ENCODE data around the gene KIF3B. TPM values are rescaled to one million over a fixed set of nuclear protein-coding genes. Genes with fewer than 3 reads are reported as not detected.

The KIF3B gene
- total and polyA plus RNA-seq, 10 of the 15 experiments (the other 5 are each of a cell fraction or from before 2014, with no cell fraction given), result 7.4 to 37.3 (median 25.9) TPM

- TF ChIP-seq PRDM15 (CRISPR knock-in tag; IDR thresholded peaks at IDR 0.05), result no peak
- TF ChIP-seq SMARCA5 (IDR thresholded peaks at IDR 0.05), result no peak
- TF ChIP-seq KLF5 (IDR thresholded peaks at IDR 0.05; ENCODE audit: partially characterized antibody), result no peak
- no peak for TF ChIP-seq CBX3 (IDR thresholded peaks at IDR 0.05; ENCODE audit: borderline replicate concordance, low read depth)
- TF ChIP-seq E4F1 (IDR thresholded peaks at IDR 0.05; ENCODE audit: borderline replicate concordance, partially characterized antibody), result no peak
- TF ChIP-seq POLR2AphosphoS5 (IDR thresholded peaks at IDR 0.05; ENCODE audit: low read length), result no peak
- no peak for TF ChIP-seq MEF2B (IDR thresholded peaks at IDR 0.05; ENCODE audit: partially characterized antibody, poor library complexity, severe bottlenecking)
- no peak for TF ChIP-seq RELA (IDR thresholded peaks at IDR 0.05; ENCODE audit: borderline replicate concordance, partially characterized antibody)
- no peak for TF ChIP-seq NFYB (IDR thresholded peaks at IDR 0.05; ENCODE audit: insufficient read depth, low read depth, low read length)
- no peak for TF ChIP-seq ZBTB40 (IDR thresholded peaks at IDR 0.05; ENCODE audit: borderline replicate concordance)
- no peak for TF ChIP-seq MTA3 (IDR thresholded peaks at IDR 0.05; ENCODE audit: borderline replicate concordance, low read length)
- no peak for TF ChIP-seq PML (IDR thresholded peaks at IDR 0.05; ENCODE audit: low read length)
- TF ChIP-seq ATF7 (IDR thresholded peaks at IDR 0.05; ENCODE audit: low read depth), result no peak
Observed at GRCh38 chr20:32338665-32339064, 61.2 kb downstream of the KIF3B start (continued).
